A673 (cell line): ENCODE results near the gene TRAK1. TPM values are rescaled to one million over a fixed set of nuclear protein-coding genes. Genes with fewer than 3 reads are reported as not detected.

ENCODE experiments used
- BruUV-seq: library from RNA; stranded (reverse); fragments of 400-500 nt; replicated peaks from 2 replicates; lab custom pipeline; 2021; lab: Mats Ljungman, UMichigan
- CTCF ChIA-PET: fragments of 300-600 bp; sonication (Branson Sonifier 250); formaldehyde crosslinking; loops from one replicate; lab custom pipeline; 2022; ENCODE audit warnings: antibody characterized with exemption; lab: Charles Lee
- POLR2A ChIA-PET: fragments of 300-600 bp; sonication (Branson Sonifier 250); formaldehyde crosslinking; loops from one replicate; lab custom pipeline; 2022; ENCODE audit warnings: antibody characterized with exemption; ENCODE audit not compliant: low non-redundant PET; lab: Charles Lee
- DNase-seq: peaks from one replicate; pipeline ENCODE4 v3.0.0-alpha.2; 2015; ENCODE audit warnings: low spot score
- H3K27ac ChIP-seq: fragments of 200-600 bp; sonication (generic); 2 replicates; pipeline ENCODE4 v1.5.1; 2016; ENCODE audit warnings: mixed run types, low read depth, mild to moderate bottlenecking, mixed read lengths, antibody characterized with exemption, low read length; ENCODE audit not compliant: poor library complexity, severe bottlenecking
- H3K27me3 ChIP-seq: fragments of 200-600 bp; sonication (generic); replicated peaks from 2 replicates; pipeline ENCODE4 v1.6.1; 2017; ENCODE audit warnings: mixed run types, low read depth, mild to moderate bottlenecking, mixed read lengths, antibody characterized with exemption, low read length; ENCODE audit not compliant: insufficient read depth, poor library complexity
- H3K36me3 ChIP-seq: fragments of 200-600 bp; sonication (generic); 2 replicates; pipeline ENCODE4 v1.6.1; 2016; ENCODE audit warnings: mixed run types, mild to moderate bottlenecking, mixed read lengths, antibody characterized with exemption, low read length; ENCODE audit not compliant: insufficient read depth, poor library complexity, severe bottlenecking
- H3K4me1 ChIP-seq: fragments of 200-600 bp; sonication (generic); 2 replicates; pipeline ENCODE4 v1.6.1; 2017; ENCODE audit warnings: mixed run types, mild to moderate bottlenecking, mixed read lengths, antibody characterized with exemption, low read length; ENCODE audit not compliant: insufficient read depth, poor library complexity, severe bottlenecking
- H3K4me3 ChIP-seq: fragments of 200-600 bp; sonication (generic); 2 replicates; pipeline ENCODE4 v1.5.1; 2016; ENCODE audit warnings: low read depth, mixed run types, mild to moderate bottlenecking, mixed read lengths, low read length; ENCODE audit not compliant: poor library complexity, severe bottlenecking
- H3K9me3 ChIP-seq: fragments of 200-600 bp; sonication (generic); 2 replicates; pipeline ENCODE4 v1.6.1; 2016; ENCODE audit warnings: mixed run types, low read depth, mild to moderate bottlenecking, mixed read lengths, antibody characterized with exemption, low read length; ENCODE audit not compliant: poor library complexity, severe bottlenecking
- CTCF ChIP-seq: fragments of 300-800, 200-600 bp; sonication (generic); conservative IDR thresholded peaks from 2 replicates; pipeline ENCODE4 v1.5.1; 2017; ENCODE audit warnings: low read depth, mild to moderate bottlenecking, antibody characterized with exemption, low read length, moderate library complexity, mixed read lengths
- EZH2 ChIP-seq: fragments of 200-600 bp; sonication (generic); IDR thresholded peaks from 2 replicates; pipeline ENCODE4 v1.6.1; 2017; ENCODE audit warnings: borderline replicate concordance, low read depth, mild to moderate bottlenecking, mixed read lengths, antibody characterized with exemption, low read length; ENCODE audit not compliant: poor library complexity, severe bottlenecking
- intact Hi-C: fragments of 100-400 bp; cut with micrococcal nuclease; formaldehyde crosslinking; loops from one replicate; pipeline ENCODE4 v1.10.0; 2022; ENCODE audit not compliant: unreplicated experiment
- total RNA-seq: library from RNA; stranded (reverse); gene quantifications from 2 replicates; pipeline ENCODE4 v1.2.3, GENCODE V29; 2021

Gene TRAK1
- total RNA-seq, 1 experiment from 2014 or later = 16.3 TPM

DNA sequence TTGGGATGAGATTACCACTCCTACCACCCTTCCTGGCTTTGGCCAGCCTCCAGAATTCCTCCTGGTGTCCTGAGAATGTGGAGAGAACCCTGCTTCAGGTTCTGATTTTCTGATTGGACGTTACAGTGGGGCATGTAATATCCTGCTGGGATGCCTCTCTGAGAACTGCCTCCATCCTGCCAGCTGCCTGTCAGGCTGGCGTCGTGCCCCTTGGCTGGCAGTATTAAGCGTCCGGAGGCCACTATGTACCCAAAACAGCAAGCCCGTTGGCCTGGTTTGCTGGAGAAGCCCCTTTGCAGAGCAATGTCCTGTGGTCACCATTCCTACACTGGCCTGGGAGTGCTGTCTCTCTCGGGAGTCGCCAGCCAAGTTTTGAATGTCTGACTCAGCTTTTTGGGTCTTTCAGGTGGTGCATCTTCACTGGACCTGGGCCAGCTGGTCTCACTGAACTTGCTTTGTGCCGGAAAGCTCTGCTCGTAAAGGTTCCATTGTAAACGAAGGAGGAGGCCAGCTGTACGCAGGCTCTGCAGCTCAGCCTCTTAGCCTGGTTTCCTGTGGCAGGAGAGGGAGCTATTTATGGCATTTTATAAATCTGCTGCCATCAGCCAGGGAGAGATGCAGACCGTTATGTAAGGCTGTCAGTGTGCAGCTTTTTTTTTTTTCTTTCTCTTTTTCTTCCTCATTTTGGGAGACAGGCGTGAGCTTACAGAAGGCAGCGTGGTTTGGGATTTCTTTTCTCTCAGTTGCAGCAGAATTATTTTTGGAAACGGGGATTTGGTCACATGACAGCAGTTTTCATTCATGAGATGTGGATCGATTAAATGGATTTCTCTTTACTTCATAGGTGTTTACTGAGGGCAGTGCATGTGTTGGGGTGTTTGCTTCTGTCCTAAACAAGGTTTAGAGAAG lies 19.0 kb upstream of the TRAK1 start:
- POLR2A ChIA-PET = no interaction called here
- peak overlapping the region; percentile 34 for H3K4me3 ChIP-seq
- intact Hi-C loops = no loop called here

GRCh38 chr3:42072831-42073301 lies 18.3 kb upstream of the TRAK1 start:
- ChIA-PET CTCF (interaction anchor here (0.6 kb wide), 1 partner anchor 20 kb away, joined by 3 read pairs; no protein-coding TSS in a partner anchor), POLR2A (no interaction called here)
- no peaks in the 10 kb centered on the region for H3K36me3 ChIP-seq
- peak overlapping the region; percentile 68 for H3K27ac ChIP-seq
- no peaks in the 10 kb centered on the region for H3K9me3 ChIP-seq
- TF ChIP-seq EZH2 (no peak), CTCF (no peak)
- H3K4me1 ChIP-seq = peaks cover 14% of the 10 kb centered on the region
- no peaks in the 10 kb centered on the region for H3K27me3 ChIP-seq
- intact Hi-C loops = no loop called here
- BruUV-seq = no TSS peak
- H3K4me3 ChIP-seq = peak overlapping the region; percentile 34
- DNase-seq = no peak

More for the DNA sequence above, 19.0 kb upstream of the TRAK1 start:
- no peaks in the 10 kb centered on the region for H3K27me3 ChIP-seq
- H3K4me1 ChIP-seq = peaks cover 21% of the 10 kb centered on the region
- no peaks in the 10 kb centered on the region for H3K9me3 ChIP-seq
- peak overlapping the region; percentile 68 for H3K27ac ChIP-seq
- no peaks in the 10 kb centered on the region for H3K36me3 ChIP-seq
- peak; percentile 70 for DNase-seq
- BruUV-seq = no TSS peak
- CTCF ChIA-PET = interaction anchor here (0.6 to 0.7 kb wide), 2 partner anchors 21 to 28 kb away, joined by 3 to 4 read pairs; no protein-coding TSS in a partner anchor
- no peak for TF ChIP-seq EZH2
- no peak for TF ChIP-seq CTCF

DNA sequence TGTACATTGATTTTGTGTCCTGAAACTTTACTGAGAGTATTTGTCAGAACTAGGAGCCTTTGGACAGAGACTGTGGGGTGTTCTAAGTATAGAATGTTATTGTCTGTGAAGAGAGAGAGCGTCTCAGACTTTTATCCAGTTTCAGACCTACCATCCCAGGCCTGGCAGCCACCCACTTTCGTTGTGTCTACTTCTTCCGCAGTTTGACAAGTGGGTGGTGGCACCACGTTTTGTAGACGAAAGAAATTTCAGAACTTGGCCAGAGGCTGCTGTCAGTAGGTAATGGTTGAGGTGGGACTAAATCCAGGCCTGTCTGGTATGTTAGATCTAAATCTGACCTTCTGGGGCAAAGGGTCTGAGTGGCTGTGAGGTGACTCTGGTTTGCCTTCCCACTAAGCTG lies 13.4 kb upstream of the TRAK1 start:
- no TSS peak for BruUV-seq
- POLR2A ChIA-PET = no interaction called here
- DNase-seq = no peak
- CTCF ChIA-PET = no interaction called here
- Histone ChIP-seq H3K4me1 (peaks cover 15% of the 10 kb centered on the region), H3K36me3 (no peaks in the 10 kb centered on the region), H3K9me3 (no peaks in the 10 kb centered on the region), H3K27ac (no peak overlapping the region), H3K27me3 (no peaks in the 10 kb centered on the region), H3K4me3 (no peak overlapping the region)
- intact Hi-C loops = no loop called here
- TF ChIP-seq CTCF (no peak), EZH2 (no peak)
